Activated CD4-positive, alpha-beta memory T cell treated with anti-CD3 and anti-CD28 coated beads, Interleukin-2, amount 10 ng/mL, durations not matched to agents 7 days and 5 days (primary cell): ENCODE measurements around the gene RARG. TPM values are rescaled to one million over a fixed set of nuclear protein-coding genes. Genes with fewer than 3 reads are reported as not detected.

Experiments used
- CTCF ChIA-PET: fragments of 350-600 bp; sonication (Branson Sonifier 250); formaldehyde crosslinking; loops from one replicate; lab custom pipeline; 2021; ENCODE audit warnings: antibody characterized with exemption, inconsistent platforms; lab: Charles Lee
- POLR2A ChIA-PET: fragments of 350-600 bp; sonication (Branson Sonifier 250); formaldehyde crosslinking; loops from one replicate; lab custom pipeline; 2021; ENCODE audit warnings: antibody characterized with exemption; lab: Charles Lee
- DNase-seq: peaks from one replicate; pipeline ENCODE4 v3.0.0-alpha.2; 2020
- H3K27ac Mint-ChIP-seq: one replicate; pipeline ENCODE4 v1.8.0; 2021; ENCODE audit warnings: mild to moderate bottlenecking, mixed read lengths
- H3K27me3 Mint-ChIP-seq: one replicate; pipeline ENCODE4 v1.8.0; 2021; ENCODE audit warnings: mixed read lengths
- H3K36me3 Mint-ChIP-seq: one replicate; pipeline ENCODE4 v1.8.0; 2021; ENCODE audit warnings: low read depth, mixed read lengths
- H3K4me1 Mint-ChIP-seq: one replicate; pipeline ENCODE4 v1.8.0; 2021; ENCODE audit warnings: mixed read lengths
- H3K4me3 Mint-ChIP-seq: one replicate; pipeline ENCODE4 v1.8.0; 2021; ENCODE audit warnings: mild to moderate bottlenecking, mixed read lengths
- H3K9me3 Mint-ChIP-seq: one replicate; pipeline ENCODE4 v1.8.0; 2021; ENCODE audit warnings: mixed read lengths
- total RNA-seq, 2 experiments: library from RNA; stranded (reverse); gene quantifications; one replicate each; pipeline ENCODE4 v1.2.3, GENCODE V29; 2021

Gene RARG
- total RNA-seq, 2 experiments from 2014 or later, result 46.1 to 47.4 TPM

DNA sequence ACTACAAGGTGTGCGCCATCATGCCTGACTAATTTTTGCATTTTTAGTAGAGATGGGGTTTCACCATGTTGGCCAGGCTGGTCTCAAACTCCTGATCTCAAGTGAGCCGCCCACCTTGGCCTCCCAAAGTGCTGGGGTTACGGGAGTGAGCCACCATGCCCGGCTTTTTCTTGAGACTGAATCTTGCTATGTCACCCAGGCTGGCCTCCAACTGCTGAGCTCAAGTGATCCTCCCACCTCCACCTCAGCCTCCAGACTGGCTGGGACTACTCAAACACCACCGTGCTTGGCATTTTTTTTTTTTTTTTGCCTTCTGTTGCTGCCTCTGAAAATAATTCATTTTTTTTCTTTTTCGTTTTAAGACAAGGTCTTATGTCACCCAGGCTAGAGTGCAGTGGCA is 27.9 kb upstream of the RARG start:
- H3K4me1 Mint-ChIP-seq, result peaks cover 21% of the 10 kb centered on the region
- H3K4me3 Mint-ChIP-seq, result no peak overlapping the region
- peaks cover 6% of the 10 kb centered on the region for H3K36me3 Mint-ChIP-seq
- DNase-seq, result no peak
- no peaks in the 10 kb centered on the region for H3K27me3 Mint-ChIP-seq
- ChIA-PET POLR2A (interaction anchor here (0.9 to 1.4 kb wide), 2 partner anchors 35 to 40 kb away, joined by 3 to 4 read pairs; no protein-coding TSS in a partner anchor), CTCF (interaction anchor here (1.9 to 13.1 kb wide), 2 partner anchors 9 to 46 kb away, joined by 7 to 211 read pairs; partner anchors contain the start of gene ITGB7)
- H3K9me3 Mint-ChIP-seq, result no peaks in the 10 kb centered on the region
- H3K27ac Mint-ChIP-seq, result no peak overlapping the region

DNA sequence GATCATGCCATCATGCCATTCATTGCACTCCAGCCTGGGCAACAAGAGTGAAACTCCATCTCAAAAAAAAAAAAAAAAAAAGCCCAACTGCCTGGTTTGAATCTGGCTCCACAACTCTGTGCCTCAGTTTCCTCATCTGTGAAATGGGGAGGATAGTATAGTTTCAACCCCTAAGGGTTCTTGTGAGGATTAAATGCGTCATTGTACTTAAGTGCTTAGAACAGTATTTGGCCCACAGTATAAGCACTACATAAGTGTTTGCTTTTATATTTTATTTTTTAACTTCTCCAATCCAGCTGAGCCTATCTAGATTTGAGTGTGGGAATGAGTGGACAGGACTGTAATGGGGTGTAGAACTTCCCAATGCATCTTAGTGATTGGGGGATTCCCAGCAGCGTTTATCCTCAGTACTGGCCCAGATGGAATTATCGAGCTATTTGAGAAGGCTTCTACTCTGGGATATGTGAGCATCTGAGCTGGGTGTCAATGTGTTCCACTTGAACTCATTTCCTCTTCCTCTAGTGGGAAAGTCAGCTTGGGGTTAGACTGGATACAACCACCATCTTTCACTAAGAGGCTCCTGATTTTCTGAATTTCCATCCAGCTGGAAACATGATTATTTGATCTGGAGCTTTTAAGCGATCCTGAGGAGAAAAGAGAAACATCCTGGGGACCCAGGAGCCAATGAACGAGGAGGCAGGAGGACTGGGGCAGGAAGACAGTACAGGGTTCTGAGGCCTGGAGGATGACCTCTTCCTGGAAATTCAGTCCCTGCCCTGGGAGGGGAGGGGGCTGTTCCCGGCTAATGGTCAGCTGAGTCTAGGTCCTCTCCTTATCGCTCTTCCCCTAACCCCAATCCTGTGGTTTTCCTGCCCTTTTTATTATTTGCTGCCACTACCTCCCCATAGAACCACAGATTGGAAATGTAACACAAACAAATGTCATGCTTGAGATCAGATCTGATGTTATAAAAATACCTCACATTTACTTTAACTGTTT is 26.8 kb upstream of the RARG start:
- ChIA-PET CTCF (interaction anchor here (0.7 to 13.1 kb wide), 3 partner anchors 9 to 219 kb away, joined by 3 to 211 read pairs (median 6); partner anchors contain the start of genes ESPL1 and ITGB7), POLR2A (interaction anchor here (0.8 to 1.3 kb wide), 2 partner anchors 9 to 15 kb away, joined by 3 to 4 read pairs; no protein-coding TSS in a partner anchor)
- H3K4me3 Mint-ChIP-seq, result no peak overlapping the region
- DNase-seq, result no peak
- no peaks in the 10 kb centered on the region for H3K27me3 Mint-ChIP-seq
- H3K36me3 Mint-ChIP-seq, result peaks cover 11% of the 10 kb centered on the region
- no peaks in the 10 kb centered on the region for H3K9me3 Mint-ChIP-seq
- H3K27ac Mint-ChIP-seq, result no peak overlapping the region
- peaks cover 30% of the 10 kb centered on the region for H3K4me1 Mint-ChIP-seq

DNA sequence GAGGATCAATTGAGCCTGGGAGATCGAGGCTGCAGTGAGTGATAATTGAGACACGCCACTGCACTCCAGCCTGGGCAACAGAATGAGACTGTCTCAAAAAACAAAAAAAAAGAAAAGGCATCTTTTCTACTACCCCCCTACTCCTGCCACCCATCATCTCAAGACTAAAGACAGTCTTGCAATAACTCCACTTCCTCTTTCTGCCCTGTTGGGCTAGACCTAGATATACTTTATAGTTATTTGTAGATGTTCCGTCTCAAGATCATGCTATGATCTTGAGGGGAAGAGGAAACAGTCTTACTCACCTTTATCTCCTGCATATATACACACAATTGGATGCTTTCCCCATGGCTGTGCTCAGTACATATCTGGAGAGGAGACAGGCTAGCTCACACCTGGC is 24.0 kb upstream of the RARG start:
- no peaks in the 10 kb centered on the region for H3K9me3 Mint-ChIP-seq
- peaks cover 25% of the 10 kb centered on the region for H3K36me3 Mint-ChIP-seq
- ChIA-PET POLR2A (interaction anchor here (0.8 to 1.4 kb wide), 4 partner anchors 10 to 34 kb away, joined by 3 to 4 read pairs (median 4); partner anchors contain the start of gene ESPL1), CTCF (interaction anchor here (13.1 kb wide), 1 partner anchor 42 kb away, joined by 211 read pairs; the partner anchor contains the start of gene ITGB7)
- no peak overlapping the region for H3K4me3 Mint-ChIP-seq
- peaks cover 52% of the 10 kb centered on the region for H3K4me1 Mint-ChIP-seq
- H3K27ac Mint-ChIP-seq, result no peak overlapping the region
- DNase-seq, result no peak
- H3K27me3 Mint-ChIP-seq, result no peaks in the 10 kb centered on the region

DNA sequence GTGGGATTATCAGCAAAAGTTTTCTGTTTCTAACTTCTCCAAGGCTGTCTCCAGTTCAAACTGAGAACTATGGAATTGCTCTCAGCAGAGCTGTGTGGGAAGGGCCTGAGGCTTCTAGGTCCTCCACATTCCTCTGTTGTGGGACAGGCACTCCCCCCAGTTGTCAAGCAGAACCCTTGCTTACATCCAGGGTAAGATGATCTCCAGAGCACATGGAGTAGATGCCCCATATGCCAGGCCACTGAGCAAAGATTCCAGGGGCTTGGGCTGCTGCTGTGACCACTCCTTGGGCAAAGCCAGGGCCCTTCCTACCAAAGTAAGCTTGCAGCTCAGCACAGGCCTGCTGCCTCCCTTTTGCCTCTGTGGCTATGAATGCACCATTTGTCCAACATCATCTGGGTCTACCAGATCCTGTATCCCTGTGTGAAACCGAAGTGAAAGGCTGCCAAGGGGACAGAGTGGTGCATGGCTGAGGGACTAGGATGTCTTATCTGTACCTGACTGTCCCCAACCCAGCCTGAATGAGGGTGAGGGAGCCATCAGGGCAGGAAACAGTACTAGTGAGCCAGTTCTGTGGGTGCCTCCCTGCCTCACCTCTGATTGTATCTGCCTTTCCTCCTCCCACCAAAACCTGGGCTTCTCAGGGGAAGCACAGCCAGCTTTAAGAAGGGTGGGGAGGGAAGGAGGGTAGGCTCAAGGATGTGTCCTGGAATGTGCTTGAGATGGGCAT is 23.0 kb upstream of the RARG start:
- peak; percentile 30 for DNase-seq
- no peaks in the 10 kb centered on the region for H3K27me3 Mint-ChIP-seq

GRCh38 chr12:53253298-53253697 is 21.3 kb upstream of the RARG start:
- H3K36me3 Mint-ChIP-seq, result peaks cover 25% of the 10 kb centered on the region
- H3K9me3 Mint-ChIP-seq, result no peaks in the 10 kb centered on the region
- no peaks in the 10 kb centered on the region for H3K27me3 Mint-ChIP-seq
- DNase-seq, result no peak
- ChIA-PET POLR2A (interaction anchor here (0.8 to 4.0 kb wide), 10 partner anchors 11 to 68 kb away, joined by 3 to 33 read pairs (median 5); partner anchors contain the start of gene ESPL1), CTCF (interaction anchor here (0.9 to 13.1 kb wide), 5 partner anchors 15 to 71 kb away, joined by 3 to 211 read pairs (median 5); partner anchors contain the start of genes AAAS, ESPL1 and ITGB7)
- peaks cover 49% of the 10 kb centered on the region for H3K4me1 Mint-ChIP-seq
- peak overlapping the region; percentile 81 for H3K27ac Mint-ChIP-seq
- peak overlapping the region; percentile 97 for H3K4me3 Mint-ChIP-seq

More for the DNA sequence above, 23.0 kb upstream of the RARG start:
- Mint-ChIP-seq H3K27ac (peak overlapping the region; percentile 62), H3K36me3 (peaks cover 25% of the 10 kb centered on the region), H3K4me3 (no peak overlapping the region), H3K4me1 (peaks cover 56% of the 10 kb centered on the region), H3K9me3 (no peaks in the 10 kb centered on the region)
- CTCF ChIA-PET, result interaction anchor here (1.4 to 13.1 kb wide), 4 partner anchors 13 to 95 kb away, joined by 5 to 211 read pairs (median 26); partner anchors contain the start of genes CSAD, ESPL1, ITGB7 and ZNF740
- POLR2A ChIA-PET, result interaction anchor here (0.9 to 4.0 kb wide), 4 partner anchors 14 to 74 kb away, joined by 3 to 33 read pairs (median 4); partner anchors contain the start of genes CSAD, ESPL1 and ZNF740

DNA sequence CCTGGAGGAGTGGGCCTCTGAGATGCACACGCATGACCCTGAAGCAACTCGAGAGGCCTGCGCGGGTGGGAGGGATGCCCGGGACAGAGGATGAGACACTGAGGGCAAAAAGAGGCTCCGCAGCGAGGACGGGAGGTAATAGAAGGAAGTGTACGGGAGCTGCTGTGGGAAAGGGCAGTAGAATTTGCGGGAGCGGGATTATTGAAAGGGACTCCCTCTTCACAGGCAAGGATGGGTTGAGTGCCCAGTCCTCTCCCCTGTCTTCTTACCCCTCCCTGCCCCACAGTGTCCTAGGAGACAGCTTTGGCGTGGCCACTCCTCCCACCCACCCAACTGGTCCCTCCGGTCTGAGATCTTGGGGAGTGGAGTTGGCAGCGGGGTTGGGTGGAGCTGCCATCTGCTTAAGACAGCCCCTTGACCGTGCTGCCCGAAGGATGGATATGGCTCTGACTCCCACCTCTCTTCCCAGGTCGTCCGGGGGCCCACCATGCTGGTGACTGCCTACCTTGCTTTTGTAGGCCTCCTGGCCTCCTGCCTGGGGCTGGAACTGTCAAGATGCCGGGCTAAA is 20.4 kb upstream of the RARG start:
- ChIA-PET CTCF (interaction anchor here (0.8 to 13.1 kb wide), 7 partner anchors 9 to 93 kb away, joined by 3 to 211 read pairs (median 5); partner anchors contain the start of genes ESPL1 and ITGB7), POLR2A (interaction anchor here (0.9 to 4.0 kb wide), 13 partner anchors 11 to 65 kb away, joined by 3 to 33 read pairs (median 5); partner anchors contain the start of genes ESPL1, ITGB7 and MYG1)
- Mint-ChIP-seq H3K36me3 (peaks cover 25% of the 10 kb centered on the region), H3K9me3 (no peaks in the 10 kb centered on the region), H3K4me3 (peak overlapping the region; percentile 97), H3K4me1 (peaks cover 49% of the 10 kb centered on the region), H3K27me3 (no peaks in the 10 kb centered on the region), H3K27ac (peak overlapping the region; percentile 81)
- DNase-seq, result no peak

- Mint-ChIP-seq H3K9me3 (no peaks in the 10 kb centered on the region), H3K27ac (peak overlapping the region; percentile 81), H3K4me1 (peaks cover 52% of the 10 kb centered on the region), H3K27me3 (no peaks in the 10 kb centered on the region), H3K4me3 (peak overlapping the region; percentile 97), H3K36me3 (peaks cover 25% of the 10 kb centered on the region)
- ChIA-PET POLR2A (interaction anchor here (0.8 to 4.0 kb wide), 18 partner anchors 12 to 128 kb away, joined by 3 to 33 read pairs (median 5); partner anchors contain the start of genes CSAD, ESPL1, ITGB7 and MYG1), CTCF (interaction anchor here (0.7 to 13.1 kb wide), 24 partner anchors 9 to 185 kb away, joined by 3 to 211 read pairs (median 3); partner anchors contain the start of genes AAAS, ESPL1, ITGB7 and SP1)
- peak; percentile 79 for DNase-seq
These were observed 19.7 kb upstream of the RARG start for GRCh38 chr12:53251477-53252348.

- ChIA-PET POLR2A (interaction anchor here (1.1 to 1.6 kb wide), 2 partner anchors 13 to 25 kb away, joined by 3 read pairs; no protein-coding TSS in a partner anchor), CTCF (interaction anchor here (0.8 to 1.6 kb wide), 2 partner anchors 9 to 25 kb away, joined by 3 read pairs; no protein-coding TSS in a partner anchor)
- Mint-ChIP-seq H3K27ac (no peak overlapping the region), H3K36me3 (no peaks in the 10 kb centered on the region), H3K9me3 (no peaks in the 10 kb centered on the region), H3K4me1 (peaks cover 3% of the 10 kb centered on the region), H3K4me3 (no peak overlapping the region), H3K27me3 (peaks cover 24% of the 10 kb centered on the region)
- DNase-seq, result no peak
These were observed 13.3 kb upstream of the RARG start for GRCh38 chr12:53245286-53245685.

DNA sequence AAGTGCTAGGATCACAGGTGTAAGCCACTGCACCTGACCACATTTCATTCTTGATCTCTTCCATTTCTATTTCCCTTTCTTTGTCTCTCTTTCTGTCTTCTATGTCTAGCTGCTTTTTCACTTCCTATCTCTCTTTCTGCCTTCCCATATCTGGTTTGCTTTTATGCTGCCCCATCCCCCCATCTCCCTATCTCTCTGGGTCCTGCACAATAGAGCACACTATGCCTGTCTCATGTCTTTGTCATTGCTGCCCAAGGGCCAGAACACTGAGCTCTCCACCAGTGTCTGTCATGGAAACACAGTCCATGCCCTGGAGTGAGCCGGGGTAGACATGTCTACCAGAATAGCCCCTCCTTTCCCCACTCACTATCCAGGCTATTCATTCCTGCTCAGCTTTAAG is 12.3 kb upstream of the RARG start:
- DNase-seq, result no peak
- H3K4me3 Mint-ChIP-seq, result no peak overlapping the region
- POLR2A ChIA-PET, result interaction anchor here (1.1 to 2.1 kb wide), 4 partner anchors 12 to 28 kb away, joined by 3 to 7 read pairs (median 3); partner anchors contain the start of gene ESPL1

GRCh38 chr12:53241623-53242412 is 9.8 kb upstream of the RARG start:
- CTCF ChIA-PET, result interaction anchor here (0.6 to 1.7 kb wide), 3 partner anchors 9 to 104 kb away, joined by 3 to 6 read pairs (median 4); partner anchors contain the start of gene AAAS
- H3K4me1 Mint-ChIP-seq, result peaks cover 9% of the 10 kb centered on the region

More for the DNA sequence above, 12.3 kb upstream of the RARG start:
- Mint-ChIP-seq H3K27ac (no peak overlapping the region), H3K9me3 (no peaks in the 10 kb centered on the region), H3K36me3 (no peaks in the 10 kb centered on the region), H3K27me3 (peaks cover 28% of the 10 kb centered on the region), H3K4me1 (peaks cover 3% of the 10 kb centered on the region)
- CTCF ChIA-PET, result interaction anchor here (1.0 to 1.6 kb wide), 3 partner anchors 8 to 142 kb away, joined by 3 to 4 read pairs (median 3); partner anchors contain the start of gene ESPL1

More at GRCh38 chr12:53241623-53242412, 9.8 kb upstream of the RARG start:
- Mint-ChIP-seq H3K27ac (no peak overlapping the region), H3K27me3 (peaks cover 28% of the 10 kb centered on the region), H3K4me3 (no peak overlapping the region), H3K36me3 (no peaks in the 10 kb centered on the region), H3K9me3 (no peaks in the 10 kb centered on the region)
- DNase-seq, result no peak
- POLR2A ChIA-PET, result interaction anchor here (0.9 to 1.7 kb wide), 2 partner anchors 9 to 34 kb away, joined by 3 to 6 read pairs; partner anchors contain the start of gene ITGB7
